Measurements from ENCODE around the gene KATNIP.
"Not testable (repeated sequence)": the region's sequence is repeated elsewhere in the genome, so short reads cannot be mapped to it uniquely, and the experiment has no call there.

KATNIP gene

GRCh38 chr16:27538528-27538927, 11.4 kb upstream of the KATNIP start:
- DNase-seq, result no peak

GRCh38 chr16:27539120-27539519, 10.8 kb upstream of the KATNIP start:
- DNase-seq, result no peak

- DNase-seq, result no peak
Observed at GRCh38 chr16:27539636-27540035, 10.3 kb upstream of the KATNIP start.

- no peak for DNase-seq
Observed at GRCh38 chr16:27543801-27544200, 6.1 kb upstream of the KATNIP start.

GRCh38 chr16:27544671-27545070, 5.3 kb upstream of the KATNIP start:
- DNase-seq, result no peak

- no peak for DNase-seq
Observed at GRCh38 chr16:27547134-27547533, 2.8 kb upstream of the KATNIP start.

GRCh38 chr16:27547851-27548250, 2.1 kb upstream of the KATNIP start:
- no peak for DNase-seq

GRCh38 chr16:27549464-27549745, 539 bp upstream of the KATNIP start:
- no peak for DNase-seq

- no peak for DNase-seq
Observed at GRCh38 chr16:27550582-27550920, 607 bp downstream of the KATNIP start.

- DNase-seq, result no peak
Observed at GRCh38 chr16:27551036-27551435, 1.1 kb downstream of the KATNIP start.

- no peak for DNase-seq
Observed at GRCh38 chr16:27556471-27556870, 6.5 kb downstream of the KATNIP start.

GRCh38 chr16:27558434-27558833, 8.5 kb downstream of the KATNIP start:
- DNase-seq, result no peak

- no peak for DNase-seq
Observed at GRCh38 chr16:27558932-27559331, 9.0 kb downstream of the KATNIP start.

- no peak for DNase-seq
Observed at GRCh38 chr16:27561216-27561615, 11.3 kb downstream of the KATNIP start.

GRCh38 chr16:27564224-27564623, 14.3 kb downstream of the KATNIP start:
- DNase-seq, result no peak

GRCh38 chr16:27566417-27566816, 16.5 kb downstream of the KATNIP start:
- no peak for DNase-seq

- no peak for DNase-seq
Observed at GRCh38 chr16:27568077-27568476, 18.1 kb downstream of the KATNIP start.

GRCh38 chr16:27570986-27571385, 21.0 kb downstream of the KATNIP start:
- not testable (repeated sequence) for DNase-seq

GRCh38 chr16:27571433-27572326, 21.7 kb downstream of the KATNIP start:
- DNase-seq, result no peak

- no peak for DNase-seq
Observed at GRCh38 chr16:27572711-27573110, 22.8 kb downstream of the KATNIP start.

- DNase-seq, result no peak
Observed at GRCh38 chr16:27576729-27577128, 26.8 kb downstream of the KATNIP start.

- DNase-seq, result no peak
Observed at GRCh38 chr16:27579087-27579980, 29.4 kb downstream of the KATNIP start.

- no peak for DNase-seq
Observed at GRCh38 chr16:27582883-27583282, 32.9 kb downstream of the KATNIP start.

GRCh38 chr16:27583634-27584033, 33.7 kb downstream of the KATNIP start:
- DNase-seq, result no peak

Data from activated CD4-positive, CD25-positive, alpha-beta regulatory T cell treated with anti-CD3 and anti-CD28 coated beads, Interleukin-2, amount 50 U/mL, for 72 hours (primary cell).